ENCODE data around the gene PTPN13.

DNA sequence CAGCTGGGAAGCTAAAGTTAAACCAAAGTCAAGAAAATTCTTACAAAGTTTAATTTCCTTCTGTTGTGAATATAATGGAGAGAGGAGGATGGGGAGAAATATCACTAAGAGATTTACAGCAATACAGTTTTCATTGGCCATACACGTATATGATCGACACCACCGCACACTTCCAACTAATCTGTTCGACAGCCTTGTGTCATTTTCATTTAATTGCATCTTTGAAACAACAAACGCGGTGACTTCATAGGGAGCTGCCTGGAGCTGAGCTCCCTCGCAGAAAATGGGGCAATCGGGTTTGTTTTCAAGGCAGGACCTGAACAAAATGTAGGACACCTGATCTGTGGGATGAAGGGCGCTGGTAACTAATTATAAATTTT, 1.3 kb downstream of the PTPN13 start:
- TF ChIP-seq, protein P1, sequence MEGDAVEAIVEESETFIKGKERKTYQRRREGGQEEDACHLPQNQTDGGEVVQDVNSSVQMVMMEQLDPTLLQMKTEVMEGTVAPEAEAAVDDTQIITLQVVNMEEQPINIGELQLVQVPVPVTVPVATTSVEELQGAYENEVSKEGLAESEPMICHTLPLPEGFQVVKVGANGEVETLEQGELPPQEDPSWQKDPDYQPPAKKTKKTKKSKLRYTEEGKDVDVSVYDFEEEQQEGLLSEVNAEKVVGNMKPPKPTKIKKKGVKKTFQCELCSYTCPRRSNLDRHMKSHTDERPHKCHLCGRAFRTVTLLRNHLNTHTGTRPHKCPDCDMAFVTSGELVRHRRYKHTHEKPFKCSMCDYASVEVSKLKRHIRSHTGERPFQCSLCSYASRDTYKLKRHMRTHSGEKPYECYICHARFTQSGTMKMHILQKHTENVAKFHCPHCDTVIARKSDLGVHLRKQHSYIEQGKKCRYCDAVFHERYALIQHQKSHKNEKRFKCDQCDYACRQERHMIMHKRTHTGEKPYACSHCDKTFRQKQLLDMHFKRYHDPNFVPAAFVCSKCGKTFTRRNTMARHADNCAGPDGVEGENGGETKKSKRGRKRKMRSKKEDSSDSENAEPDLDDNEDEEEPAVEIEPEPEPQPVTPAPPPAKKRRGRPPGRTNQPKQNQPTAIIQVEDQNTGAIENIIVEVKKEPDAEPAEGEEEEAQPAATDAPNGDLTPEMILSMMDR (IDR thresholded peaks at IDR 0.05): no peak
- TF ChIP-seq POLR2A (IDR thresholded peaks at IDR 0.05) (no peak), POLR2AphosphoS5 (IDR thresholded peaks at IDR 0.05) (no peak), EP300 (IDR thresholded peaks at IDR 0.05; ENCODE audit: low read depth) (no peak)
